H1 (cell line): ENCODE results near the gene HIBCH. TPM values are rescaled to one million over a fixed set of nuclear protein-coding genes. Genes with fewer than 3 reads are reported as not detected.

ENCODE experiments used
- CTCF ChIA-PET: fragments of 300-600 bp; sonication (Branson Sonifier 250); formaldehyde crosslinking; loops from one replicate; lab custom pipeline; 2021; ENCODE audit not compliant: partially characterized antibody; lab: Charles Lee
- POLR2A ChIA-PET: fragments of 300-600 bp; sonication (Branson Sonifier 250); formaldehyde crosslinking; loops from one replicate; lab custom pipeline; 2021; ENCODE audit warnings: inconsistent platforms; ENCODE audit not compliant: partially characterized antibody; lab: Charles Lee
- DNase-seq, 2 experiments: peaks; one replicate each; pipeline versions ENCODE4 v3.0.0 to v3.0.0-alpha.2; 2010 to 2022; ENCODE audit warnings: low spot score in 2 of 2, low read depth in 1 of 2, mixed read lengths in 1 of 2
- FAIRE-seq: peaks from 2 replicates; lab custom pipeline; 2011; peaks lifted over from hg19 to GRCh38; lab: Jason Lieb, UNC
- H2AFZ ChIP-seq: 2 replicates; pipeline ENCODE4 v1.8.1; 2012; ENCODE audit warnings: low read length, inconsistent platforms
- H2AK5ac ChIP-seq: 2 replicates; pipeline ENCODE4 v1.6.1; 2013; ENCODE audit warnings: low read depth, low read length
- H2BK120ac ChIP-seq: replicated peaks from 2 replicates; pipeline ENCODE3; 2013; ENCODE audit warnings: low read depth, low read length, inconsistent platforms
- H2BK12ac ChIP-seq: 2 replicates; pipeline ENCODE4 v1.6.1; 2013; ENCODE audit warnings: low read depth, low read length
- H2BK15ac ChIP-seq: 2 replicates; pipeline ENCODE4 v1.6.1; 2013; ENCODE audit warnings: low read length
- H2BK20ac ChIP-seq: 2 replicates; pipeline ENCODE4 v1.6.1; 2013; ENCODE audit warnings: low read length
- H2BK5ac ChIP-seq: 2 replicates; pipeline ENCODE4 v1.6.1; 2013; ENCODE audit warnings: low read depth, low read length
- H3K14ac ChIP-seq: 2 replicates; pipeline ENCODE4 v1.6.1; 2013; ENCODE audit warnings: inconsistent platforms; ENCODE audit not compliant: insufficient read length
- H3K18ac ChIP-seq: 2 replicates; pipeline ENCODE4 v1.6.1; 2013; ENCODE audit warnings: low read length; ENCODE audit errors: extremely low read depth
- H3K23ac ChIP-seq: 2 replicates; pipeline ENCODE4 v1.6.1; 2013; ENCODE audit warnings: inconsistent platforms; ENCODE audit not compliant: insufficient read length
- H3K23me2 ChIP-seq: 2 replicates; pipeline ENCODE4 v1.6.1; 2013; ENCODE audit warnings: low read depth, low read length
- H3K27ac ChIP-seq: 2 replicates; pipeline ENCODE4 v1.6.1; 2011; ENCODE audit warnings: low read depth, low read length, inconsistent platforms
- H3K27me3 ChIP-seq, 4 experiments: replicated peaks in 1 of 4; 1 replicate in 1 of 4; 2 replicates in 3 of 4; pipeline versions ENCODE4 v1.6.1 to v1.8.1; 2011 to 2013; ENCODE audit warnings: low read length in 3 of 4, mild to moderate bottlenecking in 3 of 4, inconsistent platforms in 2 of 4, mixed read lengths in 2 of 4, moderate library complexity in 1 of 4; ENCODE audit not compliant: control insufficient read depth in 3 of 4, insufficient read depth in 3 of 4; ENCODE audit errors: extremely low read depth in 1 of 4
- H3K36me3 ChIP-seq, 4 experiments: 2 replicates each; pipeline versions ENCODE4 v1.6.1 to v1.8.1; 2011 to 2013; ENCODE audit warnings: mild to moderate bottlenecking in 4 of 4, low read length in 3 of 4, moderate library complexity in 2 of 4, control low read depth in 1 of 4, inconsistent platforms in 1 of 4; ENCODE audit not compliant: insufficient read depth in 4 of 4, control insufficient read depth in 2 of 4
- H3K4ac ChIP-seq: replicated peaks from 2 replicates; pipeline ENCODE3; 2013; ENCODE audit warnings: low read length, low read depth, mixed read lengths, inconsistent platforms; ENCODE audit not compliant: insufficient read length
- H3K4me1 ChIP-seq, 4 experiments: replicated peaks in 1 of 4; 1 replicate in 1 of 4; 2 replicates in 3 of 4; pipeline versions ENCODE4 v1.6.1 to v1.8.1; 2011 to 2013; ENCODE audit warnings: low read length in 3 of 4, inconsistent platforms in 2 of 4, mixed read lengths in 1 of 4; ENCODE audit not compliant: insufficient read depth in 4 of 4, control insufficient read depth in 3 of 4
- H3K4me2 ChIP-seq, 2 experiments: 2 replicates each; pipeline versions ENCODE4 v1.6.1 to v1.8.1; 2011 to 2013; ENCODE audit warnings: low read depth in 2 of 2, low read length in 2 of 2, control low read depth in 1 of 2, inconsistent platforms in 1 of 2, mild to moderate bottlenecking in 1 of 2; ENCODE audit not compliant: insufficient read depth in 1 of 2
- H3K4me3 ChIP-seq, 4 experiments: fragments of 200-600, 300-600 bp in 1 of 4; sonication (generic), shearing (Covaris generic), sonication (Bioruptor Twin) in 1 of 4; 2 replicates each; pipeline versions ENCODE4 v1.5.1 to v1.8.1; 2011 to 2016; ENCODE audit warnings: low read length in 4 of 4, low read depth in 3 of 4, control low read depth in 2 of 4, inconsistent platforms in 2 of 4, mild to moderate bottlenecking in 2 of 4, mixed read lengths in 1 of 4, moderate library complexity in 1 of 4; ENCODE audit not compliant: insufficient read depth in 2 of 4; ENCODE audit errors: extremely low read depth in 1 of 4
- H3K56ac ChIP-seq: replicated peaks from 2 replicates; pipeline ENCODE3; 2013; ENCODE audit warnings: low read depth, mild to moderate bottlenecking, mixed read lengths, low read length, inconsistent platforms; ENCODE audit not compliant: insufficient read length
- H3K79me1 ChIP-seq: 2 replicates; pipeline ENCODE4 v1.6.1; 2013; ENCODE audit warnings: low read depth, low read length, control low read depth
- H3K79me2 ChIP-seq, 2 experiments: 2 replicates each; pipeline versions ENCODE4 v1.6.1 to v1.8.1; 2012 to 2013; ENCODE audit warnings: low read length in 2 of 2, mild to moderate bottlenecking in 2 of 2, inconsistent platforms in 1 of 2; ENCODE audit not compliant: insufficient read depth in 2 of 2, control insufficient read depth in 1 of 2
- H3K9ac ChIP-seq, 4 experiments: replicated peaks in 1 of 4; 1 replicate in 1 of 4; 2 replicates in 3 of 4; pipeline versions ENCODE4 v1.6.1 to v1.8.1; 2011 to 2013; ENCODE audit warnings: low read depth in 3 of 4, low read length in 3 of 4, control low read depth in 2 of 4, mild to moderate bottlenecking in 2 of 4, moderate library complexity in 2 of 4, inconsistent platforms in 1 of 4; ENCODE audit errors: extremely low read depth in 1 of 4
- H3K9me3 ChIP-seq, 2 experiments: 2 replicates each; pipeline versions ENCODE4 v1.6.1 to v1.8.1; 2012 to 2013; ENCODE audit warnings: mild to moderate bottlenecking in 2 of 2, moderate library complexity in 2 of 2, control low read depth in 1 of 2, inconsistent platforms in 1 of 2, low read depth in 1 of 2, low read length in 1 of 2, mixed read lengths in 1 of 2; ENCODE audit not compliant: insufficient read depth in 2 of 2
- H4K20me1 ChIP-seq, 2 experiments: replicated peaks in 1 of 2; 2 replicates each; pipeline versions ENCODE3 to v1.8.1; 2011 to 2013; ENCODE audit warnings: inconsistent platforms in 2 of 2, low read length in 2 of 2, mild to moderate bottlenecking in 1 of 2; ENCODE audit not compliant: insufficient read depth in 2 of 2, control insufficient read depth in 1 of 2
- H4K5ac ChIP-seq: 2 replicates; pipeline ENCODE4 v1.6.1; 2013; ENCODE audit warnings: low read length, low read depth, mixed read lengths, inconsistent platforms; ENCODE audit not compliant: insufficient read length
- H4K8ac ChIP-seq: 2 replicates; pipeline ENCODE4 v1.8.0; 2013; ENCODE audit warnings: mild to moderate bottlenecking, moderate library complexity, low read length, inconsistent platforms; ENCODE audit not compliant: insufficient read depth; ENCODE audit errors: extremely low read depth
- H4K91ac ChIP-seq: replicated peaks from 2 replicates; pipeline ENCODE3; 2013; ENCODE audit warnings: low read length, mixed read lengths, inconsistent platforms; ENCODE audit not compliant: insufficient read length
- CBX8 ChIP-seq: fragments of 300-800, 300-1000 bp; sonication (generic); IDR thresholded peaks from 2 replicates; pipeline ENCODE4 v1.7.1; 2016; ENCODE audit warnings: low read depth, low read length, borderline replicate concordance
- EZH2 ChIP-seq: fragments of 200-600 bp; sonication (generic); IDR thresholded peaks from 2 replicates; pipeline ENCODE4 v1.7.1; 2012; ENCODE audit warnings: low read depth, mild to moderate bottlenecking, moderate library complexity, low read length, inconsistent platforms; ENCODE audit not compliant: severe bottlenecking
- JUND ChIP-seq: IDR thresholded peaks from 2 replicates; pipeline ENCODE4 v1.6.1; 2011; ENCODE audit warnings: mild to moderate bottlenecking, improper control_type of control experiment, low read length
- WGBS, 2 experiments: shearing (Covaris generic) in 1 of 2; methylation state at CpG; one replicate each; pipeline versions ENCODE4 v1.1.6 to v1.1.7; 2013 to 2015; ENCODE audit warnings: low lambda C conversion rate in 2 of 2, mixed read lengths in 2 of 2, inconsistent platforms in 1 of 2, low coverage in 1 of 2, missing lambda C conversion rate in 1 of 2; ENCODE audit not compliant: insufficient replicate concordance in 2 of 2, insufficient coverage in 1 of 2, insufficient read length in 1 of 2; ENCODE audit errors: extremely low coverage in 1 of 2, missing lambda C conversion rate in 1 of 2; 5-methylcytosine and 5-hydroxymethylcytosine counted together
- polyA plus RNA-seq, 7 experiments: library from polyadenylated mRNA; depleted of rRNA in 3 of 7; stranded (reverse) in 5 of 7; unstranded in 2 of 7; fragments of >200 nt in 5 of 7; fragments of 200-250 nt in 2 of 7; gene quantifications; 1 replicate in 5 of 7; 2 replicates in 1 of 7; 4 replicates in 1 of 7; pipeline versions ENCODE4 v1.2.1 to v1.2.3, GENCODE V29; 2011 to 2013; ENCODE audit warnings: missing spikeins in 2 of 7, mixed read lengths in 2 of 7
- total RNA-seq: library from RNA; stranded (reverse); fragmentation: NEBNext Ultra II Directional; extraction: Animal tissue kit (Norgen Biotek cat#: 25700); gene quantifications from 2 replicates; pipeline ENCODE4 v1.2.1, GENCODE V29; 2021

Gene HIBCH
- total and polyA plus RNA-seq, 2 of the 8 experiments (the other 6 are each of a cell fraction or from before 2014, with no cell fraction given): 7.5 to 31.8 TPM

DNA sequence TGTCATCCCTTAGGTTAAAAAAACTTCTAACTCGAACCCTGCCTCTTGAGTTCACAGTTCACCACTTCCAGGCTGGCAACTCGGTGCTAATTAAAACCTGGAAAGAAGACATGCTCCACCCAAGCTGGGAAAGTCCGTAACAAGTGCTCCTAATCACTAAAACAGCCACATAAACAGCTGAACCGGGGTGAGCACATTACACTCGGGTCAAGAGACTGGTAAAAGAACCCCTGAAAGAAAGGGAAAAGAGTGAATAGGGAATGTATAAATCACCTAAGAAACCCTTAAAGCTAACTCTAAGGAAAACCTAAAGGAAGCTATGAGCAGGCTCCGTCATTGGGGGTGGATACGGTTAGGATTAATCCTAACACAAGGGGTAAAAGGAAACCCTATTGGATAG, 102.0 kb downstream of the HIBCH start:
- peaks cover 0 to 1% (median 0%) of the 10 kb centered on the region in 4 experiments; a peak in 1 of 7 replicates for H3K27me3 ChIP-seq
- H3K9ac ChIP-seq: no peak overlapping the region
- H3K4me1 ChIP-seq: peaks cover 11 to 30% (median 17%) of the 10 kb centered on the region in 4 experiments
- H3K79me1 ChIP-seq: no peaks in the 10 kb centered on the region
- 0 out of 2 replicates have a peak, but pooled peaks cover 2% of the 10 kb centered on the region for H3K23me2 ChIP-seq
- no peaks in the 10 kb centered on the region; a peak in 2 of 8 replicates for H3K36me3 ChIP-seq
- no peak for DNase-seq
- no peak overlapping the region for H2BK120ac ChIP-seq
- no peak overlapping the region for H3K4me3 ChIP-seq
- no peak overlapping the region for H4K91ac ChIP-seq
- H4K5ac ChIP-seq: no peak overlapping the region
- no peak overlapping the region for H3K27ac ChIP-seq
- WGBS, 2 experiments: 89% methylated on average over 7 of the region's 7 CpGs; no CpG with 5 or more reads in 1 of the 2 experiments
- H2AK5ac ChIP-seq: no peak overlapping the region
- no peak overlapping the region for H3K14ac ChIP-seq
- no peaks in the 10 kb centered on the region for H4K20me1 ChIP-seq
- no peak overlapping the region for H4K8ac ChIP-seq
- H2BK5ac ChIP-seq: no peak overlapping the region
- H3K18ac ChIP-seq: no peak overlapping the region
- H3K23ac ChIP-seq: no peak overlapping the region
- no peak overlapping the region for H2BK12ac ChIP-seq
- FAIRE-seq: no peak
- CTCF ChIA-PET: interaction anchor here (1.2 kb wide), 1 partner anchor 129 kb away, joined by 3 read pairs; no protein-coding TSS in a partner anchor
- H2BK15ac ChIP-seq: no peak overlapping the region
- H2BK20ac ChIP-seq: no peak overlapping the region
- no peak overlapping the region for H3K56ac ChIP-seq
- no peak overlapping the region for H3K4me2 ChIP-seq
- no peaks in the 10 kb centered on the region for H3K79me2 ChIP-seq
- POLR2A ChIA-PET: no interaction called here
- H2AFZ ChIP-seq: no peak overlapping the region
- no peak overlapping the region for H3K4ac ChIP-seq
- no peaks in the 10 kb centered on the region for H3K9me3 ChIP-seq
- TF ChIP-seq JUND: no peak
- TF ChIP-seq EZH2: no peak
- no peak for TF ChIP-seq CBX8
